C4-2B (cell line): ENCODE data around the gene NOX4.

Experiments used
- CTCF ChIP-seq: fragments of 450-650 bp; conservative IDR thresholded peaks from 2 replicates; pipeline ENCODE4 v1.5.1; 2017; ENCODE audit warnings: mild to moderate bottlenecking
- ZFX ChIP-seq: fragments of 450-650 bp; IDR thresholded peaks from 2 replicates; pipeline ENCODE4 v1.6.1; 2017

- TF ChIP-seq CTCF (peak; percentile 62), ZFX (no peak)
Observed at GRCh38 chr11:89477175-89477574, 14.0 kb downstream of the NOX4 start.
